ENCODE data around the gene POLR2J. TPM values are rescaled to one million over a fixed set of nuclear protein-coding genes. Genes with fewer than 3 reads are reported as not detected.

POLR2J gene
- total and polyA plus RNA-seq, 4 donors = 9.6 to 50.3 (median 30.5) TPM

- 88% methylated on average over 14 of the region's 14 CpGs for WGBS
- H3K9ac ChIP-seq (ENCODE audit: low read depth in 1 of 2, low read length in 2 of 2) = no peak overlapping the region
- TF ChIP-seq YY1 (IDR thresholded peaks at IDR 0.05) (no peak), JUND (IDR thresholded peaks at IDR 0.05) (no peak), GABPA (IDR thresholded peaks at IDR 0.05 in 1 of 2, conservative IDR thresholded peaks at IDR 0.05 in 1 of 2) (no peak), HNF4A (conservative IDR thresholded peaks at IDR 0.05) (no peak), RXRA (IDR thresholded peaks at IDR 0.05) (no peak), ATF3 (IDR thresholded peaks at IDR 0.05) (no peak), MAX (IDR thresholded peaks at IDR 0.05) (no peak), FOXA1 (IDR thresholded peaks at IDR 0.05) (no peak)
- TF ChIP-seq, protein P1, sequence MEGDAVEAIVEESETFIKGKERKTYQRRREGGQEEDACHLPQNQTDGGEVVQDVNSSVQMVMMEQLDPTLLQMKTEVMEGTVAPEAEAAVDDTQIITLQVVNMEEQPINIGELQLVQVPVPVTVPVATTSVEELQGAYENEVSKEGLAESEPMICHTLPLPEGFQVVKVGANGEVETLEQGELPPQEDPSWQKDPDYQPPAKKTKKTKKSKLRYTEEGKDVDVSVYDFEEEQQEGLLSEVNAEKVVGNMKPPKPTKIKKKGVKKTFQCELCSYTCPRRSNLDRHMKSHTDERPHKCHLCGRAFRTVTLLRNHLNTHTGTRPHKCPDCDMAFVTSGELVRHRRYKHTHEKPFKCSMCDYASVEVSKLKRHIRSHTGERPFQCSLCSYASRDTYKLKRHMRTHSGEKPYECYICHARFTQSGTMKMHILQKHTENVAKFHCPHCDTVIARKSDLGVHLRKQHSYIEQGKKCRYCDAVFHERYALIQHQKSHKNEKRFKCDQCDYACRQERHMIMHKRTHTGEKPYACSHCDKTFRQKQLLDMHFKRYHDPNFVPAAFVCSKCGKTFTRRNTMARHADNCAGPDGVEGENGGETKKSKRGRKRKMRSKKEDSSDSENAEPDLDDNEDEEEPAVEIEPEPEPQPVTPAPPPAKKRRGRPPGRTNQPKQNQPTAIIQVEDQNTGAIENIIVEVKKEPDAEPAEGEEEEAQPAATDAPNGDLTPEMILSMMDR (IDR thresholded peaks at IDR 0.05; ENCODE audit: low read depth, low read length, missing input control) = no peak
- H3K36me3 ChIP-seq (ENCODE audit: control insufficient read depth in 4 of 4, insufficient read depth in 3 of 4, low read depth in 1 of 4, low read length in 3 of 4) = peaks cover 0 to 2% (median 0%) of the 10 kb centered on the region in 4 donors
- H3K27me3 ChIP-seq (ENCODE audit: control insufficient read depth in 4 of 4, insufficient read depth in 4 of 4, low read length in 3 of 4) = no peaks in the 10 kb centered on the region
- H3K4me1 ChIP-seq (ENCODE audit: control insufficient read depth in 4 of 4, insufficient read depth in 4 of 4, low read length in 3 of 4) = no peaks in the 10 kb centered on the region
- no peak for DNase-seq (ENCODE audit: low spot score)
- no peaks in the 10 kb centered on the region for H3K9me3 ChIP-seq (ENCODE audit: control insufficient read depth in 4 of 4, low read length in 3 of 4)
- H3K27ac ChIP-seq (ENCODE audit: low read depth in 1 of 2, low read length in 2 of 2) = no peak overlapping the region
- no peak overlapping the region for H3K4me3 ChIP-seq (ENCODE audit: low read depth in 1 of 3, low read length in 3 of 3)
Measured at GRCh38 chr7:102447311-102447710, 31.4 kb downstream of the POLR2J start.

DNA sequence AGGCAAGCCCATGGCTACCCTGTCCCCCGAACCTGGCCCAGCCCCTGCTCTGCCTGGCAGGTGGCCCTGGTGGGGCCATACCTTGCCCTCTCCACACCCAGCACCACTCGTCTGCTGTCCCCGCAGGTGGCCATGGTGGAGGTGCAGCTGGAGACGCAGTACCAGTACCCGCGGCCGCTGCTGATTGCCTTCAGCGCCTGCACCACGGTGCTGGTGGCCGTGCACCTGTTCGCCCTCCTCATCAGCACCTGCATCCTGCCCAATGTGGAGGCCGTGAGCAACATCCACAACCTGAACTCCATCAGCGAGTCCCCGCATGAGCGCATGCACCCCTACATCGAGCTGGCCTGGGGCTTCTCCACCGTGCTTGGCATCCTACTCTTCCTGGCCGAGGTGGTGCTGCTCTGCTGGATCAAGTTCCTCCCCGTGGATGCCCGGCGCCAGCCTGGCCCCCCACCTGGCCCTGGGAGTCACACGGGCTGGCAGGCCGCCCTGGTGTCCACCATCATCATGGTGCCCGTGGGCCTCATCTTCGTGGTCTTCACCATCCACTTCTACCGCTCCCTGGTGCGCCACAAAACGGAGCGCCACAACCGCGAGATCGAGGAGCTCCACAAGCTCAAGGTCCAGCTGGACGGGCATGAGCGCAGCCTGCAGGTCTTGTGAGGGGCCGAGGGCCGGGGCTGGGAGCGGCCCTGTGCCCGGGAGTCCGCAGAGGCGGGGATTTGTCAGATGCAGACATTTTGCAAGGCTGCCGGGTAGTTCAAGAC lies 32.1 kb downstream of the POLR2J start:
- H3K27ac ChIP-seq (ENCODE audit: low read depth in 1 of 2, low read length in 2 of 2) = no peak overlapping the region
- no peaks in the 10 kb centered on the region for H3K27me3 ChIP-seq (ENCODE audit: control insufficient read depth in 4 of 4, insufficient read depth in 4 of 4, low read length in 3 of 4)
- H3K36me3 ChIP-seq (ENCODE audit: control insufficient read depth in 4 of 4, insufficient read depth in 3 of 4, low read depth in 1 of 4, low read length in 3 of 4) = peaks cover 0 to 2% (median 0%) of the 10 kb centered on the region in 4 donors
- no peak overlapping the region for H3K9ac ChIP-seq (ENCODE audit: low read depth in 1 of 2, low read length in 2 of 2)
- 96% methylated on average over 41 of the region's 41 CpGs for WGBS
- no peak for DNase-seq (ENCODE audit: low spot score)
- no peak for TF ChIP-seq ATF3 (IDR thresholded peaks at IDR 0.05)
- TF ChIP-seq GABPA (IDR thresholded peaks at IDR 0.05 in 1 of 2, conservative IDR thresholded peaks at IDR 0.05 in 1 of 2) = no peak
- TF ChIP-seq, protein P2, sequence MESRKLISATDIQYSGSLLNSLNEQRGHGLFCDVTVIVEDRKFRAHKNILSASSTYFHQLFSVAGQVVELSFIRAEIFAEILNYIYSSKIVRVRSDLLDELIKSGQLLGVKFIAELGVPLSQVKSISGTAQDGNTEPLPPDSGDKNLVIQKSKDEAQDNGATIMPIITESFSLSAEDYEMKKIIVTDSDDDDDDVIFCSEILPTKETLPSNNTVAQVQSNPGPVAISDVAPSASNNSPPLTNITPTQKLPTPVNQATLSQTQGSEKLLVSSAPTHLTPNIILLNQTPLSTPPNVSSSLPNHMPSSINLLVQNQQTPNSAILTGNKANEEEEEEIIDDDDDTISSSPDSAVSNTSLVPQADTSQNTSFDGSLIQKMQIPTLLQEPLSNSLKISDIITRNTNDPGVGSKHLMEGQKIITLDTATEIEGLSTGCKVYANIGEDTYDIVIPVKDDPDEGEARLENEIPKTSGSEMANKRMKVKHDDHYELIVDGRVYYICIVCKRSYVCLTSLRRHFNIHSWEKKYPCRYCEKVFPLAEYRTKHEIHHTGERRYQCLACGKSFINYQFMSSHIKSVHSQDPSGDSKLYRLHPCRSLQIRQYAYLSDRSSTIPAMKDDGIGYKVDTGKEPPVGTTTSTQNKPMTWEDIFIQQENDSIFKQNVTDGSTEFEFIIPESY (IDR thresholded peaks at IDR 0.05) = no peak
- no peak for TF ChIP-seq NR2F2 (IDR thresholded peaks at IDR 0.05)
- no peak for TF ChIP-seq RAD21 (IDR thresholded peaks at IDR 0.05)
- TF ChIP-seq YY1 (IDR thresholded peaks at IDR 0.05) = no peak
- TF ChIP-seq, protein P3, sequence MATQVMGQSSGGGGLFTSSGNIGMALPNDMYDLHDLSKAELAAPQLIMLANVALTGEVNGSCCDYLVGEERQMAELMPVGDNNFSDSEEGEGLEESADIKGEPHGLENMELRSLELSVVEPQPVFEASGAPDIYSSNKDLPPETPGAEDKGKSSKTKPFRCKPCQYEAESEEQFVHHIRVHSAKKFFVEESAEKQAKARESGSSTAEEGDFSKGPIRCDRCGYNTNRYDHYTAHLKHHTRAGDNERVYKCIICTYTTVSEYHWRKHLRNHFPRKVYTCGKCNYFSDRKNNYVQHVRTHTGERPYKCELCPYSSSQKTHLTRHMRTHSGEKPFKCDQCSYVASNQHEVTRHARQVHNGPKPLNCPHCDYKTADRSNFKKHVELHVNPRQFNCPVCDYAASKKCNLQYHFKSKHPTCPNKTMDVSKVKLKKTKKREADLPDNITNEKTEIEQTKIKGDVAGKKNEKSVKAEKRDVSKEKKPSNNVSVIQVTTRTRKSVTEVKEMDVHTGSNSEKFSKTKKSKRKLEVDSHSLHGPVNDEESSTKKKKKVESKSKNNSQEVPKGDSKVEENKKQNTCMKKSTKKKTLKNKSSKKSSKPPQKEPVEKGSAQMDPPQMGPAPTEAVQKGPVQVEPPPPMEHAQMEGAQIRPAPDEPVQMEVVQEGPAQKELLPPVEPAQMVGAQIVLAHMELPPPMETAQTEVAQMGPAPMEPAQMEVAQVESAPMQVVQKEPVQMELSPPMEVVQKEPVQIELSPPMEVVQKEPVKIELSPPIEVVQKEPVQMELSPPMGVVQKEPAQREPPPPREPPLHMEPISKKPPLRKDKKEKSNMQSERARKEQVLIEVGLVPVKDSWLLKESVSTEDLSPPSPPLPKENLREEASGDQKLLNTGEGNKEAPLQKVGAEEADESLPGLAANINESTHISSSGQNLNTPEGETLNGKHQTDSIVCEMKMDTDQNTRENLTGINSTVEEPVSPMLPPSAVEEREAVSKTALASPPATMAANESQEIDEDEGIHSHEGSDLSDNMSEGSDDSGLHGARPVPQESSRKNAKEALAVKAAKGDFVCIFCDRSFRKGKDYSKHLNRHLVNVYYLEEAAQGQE (IDR thresholded peaks at IDR 0.05) = no peak
- no peak for TF ChIP-seq FOXA1 (IDR thresholded peaks at IDR 0.05)
- no peak for TF ChIP-seq HNF4A (conservative IDR thresholded peaks at IDR 0.05)
- TF ChIP-seq EGR1 (IDR thresholded peaks at IDR 0.05; ENCODE audit: low read depth in 2 of 2) = no peak
- TF ChIP-seq, protein P1 (IDR thresholded peaks at IDR 0.05; ENCODE audit: low read depth, low read length, missing input control) = no peak
- no peak for TF ChIP-seq MAX (IDR thresholded peaks at IDR 0.05)
- no peak for TF ChIP-seq FOXA2 (IDR thresholded peaks at IDR 0.05)
- TF ChIP-seq TAF1 (conservative IDR thresholded peaks at IDR 0.05) = no peak
- no peaks in the 10 kb centered on the region for H3K4me1 ChIP-seq (ENCODE audit: control insufficient read depth in 4 of 4, insufficient read depth in 4 of 4, low read length in 3 of 4)
- H3K9me3 ChIP-seq (ENCODE audit: control insufficient read depth in 4 of 4, low read length in 3 of 4) = no peaks in the 10 kb centered on the region
- no peak overlapping the region for H3K4me3 ChIP-seq (ENCODE audit: low read depth in 1 of 3, low read length in 3 of 3)
